Activated T-helper 1 cell treated with Interleukin-2 at 50 U/mL for 16 hours (primary cell): ENCODE measurements around the gene WDR54.
A peak's percentile ranks its signal among the peaks of the same experiment; 100 is the strongest.
"Not testable (repeated sequence)": the region's sequence is repeated elsewhere in the genome, so short reads cannot be mapped to it uniquely, and the experiment has no call there.

ENCODE experiments used
- DNase-seq: peaks from one replicate; pipeline ENCODE4 v3.0.0-alpha.2; 2020; ENCODE audit warnings: low read depth

WDR54 gene

DNA sequence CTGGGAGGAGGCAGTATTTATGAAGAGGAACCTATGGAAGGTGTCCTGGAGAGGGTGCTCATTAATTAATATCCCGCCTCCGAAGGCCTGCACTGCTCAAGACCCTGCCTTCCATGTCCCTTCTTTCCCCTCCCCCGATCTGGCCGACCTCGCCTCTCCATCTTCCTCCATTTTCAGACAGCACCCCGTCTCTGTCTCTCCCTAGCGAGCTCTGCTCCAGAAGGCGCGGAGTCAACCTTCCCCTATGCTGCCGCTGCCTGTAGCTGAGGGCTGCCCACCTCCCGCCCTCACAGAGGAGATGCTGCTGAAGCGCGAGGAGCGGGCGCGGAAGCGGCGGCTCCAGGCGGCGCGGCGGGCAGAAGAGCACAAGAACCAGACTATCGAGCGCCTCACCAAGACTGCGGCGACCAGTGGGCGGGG, 35.6 kb downstream of the WDR54 start:
- no peak for DNase-seq

DNA sequence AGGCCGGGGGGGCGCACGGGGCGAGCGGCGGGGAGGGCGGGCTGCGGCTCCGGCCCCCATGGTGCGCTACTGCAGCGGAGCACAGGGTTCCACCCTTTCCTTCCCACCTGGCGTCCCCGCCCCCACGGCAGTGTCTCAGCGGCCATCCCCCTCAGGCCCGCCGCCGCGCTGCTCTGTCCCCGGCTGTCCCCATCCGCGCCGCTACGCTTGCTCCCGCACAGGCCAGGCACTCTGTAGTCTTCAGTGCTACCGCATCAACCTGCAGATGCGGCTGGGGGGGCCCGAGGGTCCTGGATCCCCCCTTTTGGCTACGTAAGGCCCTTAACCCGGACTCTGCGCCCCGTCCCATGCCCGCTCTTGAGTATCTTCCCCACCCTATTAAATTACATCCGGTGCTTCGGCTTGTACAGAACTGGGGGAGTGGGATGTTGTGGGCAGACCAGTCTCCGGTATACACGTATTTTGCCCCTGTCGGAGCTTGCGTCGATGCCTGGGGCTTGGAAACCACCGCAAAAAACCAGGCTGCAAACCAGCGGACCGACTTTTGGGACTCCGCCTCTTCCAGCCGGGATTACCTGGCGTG, 36.1 kb downstream of the WDR54 start:
- peak; percentile 70 for DNase-seq

DNA sequence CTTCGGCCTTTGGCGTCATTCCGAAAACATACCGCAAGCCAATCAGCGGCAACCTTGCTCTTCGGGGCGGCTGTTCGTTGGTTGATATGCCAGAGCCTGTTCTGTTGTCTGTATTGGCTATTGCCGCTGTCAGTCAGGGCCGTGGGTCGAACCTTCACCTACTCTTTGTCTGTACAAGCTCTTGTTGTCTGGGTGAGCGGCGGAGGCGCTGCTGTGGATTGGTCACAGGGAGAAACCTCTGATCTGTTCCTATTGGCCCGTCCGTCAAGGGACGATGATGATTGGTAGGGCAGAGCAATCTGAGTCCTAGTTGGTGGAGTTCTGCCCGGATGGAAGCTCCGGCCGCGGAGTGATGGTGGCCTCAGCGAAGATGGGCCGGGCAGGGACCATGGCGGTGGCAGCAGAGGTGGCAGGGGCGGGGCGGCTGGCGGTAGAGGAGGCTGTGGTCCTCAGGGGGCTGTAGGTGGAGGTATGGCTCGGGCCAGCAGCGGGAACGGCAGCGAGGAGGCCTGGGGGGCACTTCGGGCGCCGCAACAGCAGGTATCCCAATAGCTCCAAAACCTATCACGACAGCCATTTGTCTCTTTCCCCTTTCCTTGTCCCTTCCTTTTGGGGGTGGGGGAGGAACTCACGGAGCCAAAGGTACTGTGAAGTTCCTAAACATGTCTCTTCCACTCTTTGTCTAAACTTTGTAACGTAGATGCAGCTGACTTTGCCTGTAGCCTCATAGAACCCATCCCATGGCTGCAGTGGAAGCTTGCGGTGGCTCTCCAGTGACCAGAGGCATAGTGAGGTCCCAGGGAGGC, 36.8 kb downstream of the WDR54 start, which contains the start of gene WBP1:
Gene WBP1 (plus strand): TSS at position 307 of the 806 bp plus-strand sequence. CDS start 165 bp downstream, at position 472.
- peak; percentile 97 for DNase-seq

DNA sequence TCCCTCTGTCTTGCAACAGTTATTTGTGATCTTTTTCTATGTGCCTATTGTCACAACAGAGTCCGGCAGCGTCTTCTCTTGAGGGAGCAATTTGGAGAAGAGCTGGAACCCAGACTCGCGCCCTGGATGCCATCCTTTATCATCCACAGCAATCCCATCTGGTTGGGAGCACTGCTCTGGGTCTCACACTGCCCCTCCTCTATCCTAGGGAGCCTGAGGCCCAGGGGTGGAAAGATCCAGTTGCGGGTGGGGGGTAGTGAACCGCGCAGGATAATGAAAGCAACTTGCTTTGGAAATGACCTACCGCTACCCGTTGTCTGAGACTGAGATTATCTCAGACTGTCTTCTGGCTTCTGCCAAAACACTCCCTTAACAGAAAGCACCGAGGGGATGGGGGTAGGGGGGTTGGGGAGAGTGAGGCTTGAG, 37.4 kb downstream of the WDR54 start:
- DNase-seq, result no peak

DNA sequence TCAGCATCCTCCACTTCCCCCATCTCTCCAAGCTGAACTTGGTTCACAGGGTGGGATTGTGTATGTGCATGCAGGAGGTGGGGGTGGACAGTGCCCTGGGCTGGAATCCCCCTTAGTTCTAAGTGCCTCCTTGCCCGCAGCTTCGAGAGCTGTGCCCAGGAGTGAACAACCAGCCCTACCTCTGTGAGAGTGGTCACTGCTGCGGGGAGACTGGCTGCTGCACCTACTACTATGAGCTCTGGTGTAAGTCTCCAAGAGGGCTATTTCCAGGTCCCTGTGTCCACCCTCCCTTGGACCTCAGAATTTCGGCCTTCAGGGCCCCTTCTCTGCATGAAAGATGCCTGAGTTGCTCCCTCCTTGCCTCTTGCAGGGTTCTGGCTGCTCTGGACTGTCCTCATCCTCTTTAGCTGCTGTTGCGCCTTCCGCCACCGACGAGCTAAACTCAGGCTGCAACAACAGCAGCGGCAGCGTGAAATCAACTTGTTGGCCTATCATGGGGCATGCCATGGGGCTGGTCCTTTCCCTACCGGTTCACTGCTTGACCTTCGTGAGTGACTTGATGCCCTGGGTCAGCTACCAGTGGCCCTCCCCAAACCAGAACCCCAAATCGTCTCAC, 38.1 kb downstream of the WDR54 start:
- DNase-seq, result not testable (repeated sequence)

DNA sequence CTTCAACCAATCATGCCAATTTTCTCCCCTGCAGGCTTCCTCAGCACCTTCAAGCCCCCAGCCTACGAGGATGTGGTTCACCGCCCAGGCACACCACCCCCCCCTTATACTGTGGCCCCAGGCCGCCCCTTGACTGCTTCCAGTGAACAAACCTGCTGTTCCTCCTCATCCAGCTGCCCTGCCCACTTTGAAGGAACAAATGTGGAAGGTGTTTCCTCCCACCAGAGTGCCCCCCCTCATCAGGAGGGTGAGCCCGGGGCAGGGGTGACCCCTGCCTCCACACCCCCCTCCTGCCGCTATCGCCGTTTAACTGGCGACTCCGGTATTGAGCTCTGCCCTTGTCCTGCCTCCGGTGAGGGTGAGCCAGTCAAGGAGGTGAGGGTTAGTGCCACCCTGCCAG, 38.7 kb downstream of the WDR54 start:
- DNase-seq, result not testable (repeated sequence)

DNA sequence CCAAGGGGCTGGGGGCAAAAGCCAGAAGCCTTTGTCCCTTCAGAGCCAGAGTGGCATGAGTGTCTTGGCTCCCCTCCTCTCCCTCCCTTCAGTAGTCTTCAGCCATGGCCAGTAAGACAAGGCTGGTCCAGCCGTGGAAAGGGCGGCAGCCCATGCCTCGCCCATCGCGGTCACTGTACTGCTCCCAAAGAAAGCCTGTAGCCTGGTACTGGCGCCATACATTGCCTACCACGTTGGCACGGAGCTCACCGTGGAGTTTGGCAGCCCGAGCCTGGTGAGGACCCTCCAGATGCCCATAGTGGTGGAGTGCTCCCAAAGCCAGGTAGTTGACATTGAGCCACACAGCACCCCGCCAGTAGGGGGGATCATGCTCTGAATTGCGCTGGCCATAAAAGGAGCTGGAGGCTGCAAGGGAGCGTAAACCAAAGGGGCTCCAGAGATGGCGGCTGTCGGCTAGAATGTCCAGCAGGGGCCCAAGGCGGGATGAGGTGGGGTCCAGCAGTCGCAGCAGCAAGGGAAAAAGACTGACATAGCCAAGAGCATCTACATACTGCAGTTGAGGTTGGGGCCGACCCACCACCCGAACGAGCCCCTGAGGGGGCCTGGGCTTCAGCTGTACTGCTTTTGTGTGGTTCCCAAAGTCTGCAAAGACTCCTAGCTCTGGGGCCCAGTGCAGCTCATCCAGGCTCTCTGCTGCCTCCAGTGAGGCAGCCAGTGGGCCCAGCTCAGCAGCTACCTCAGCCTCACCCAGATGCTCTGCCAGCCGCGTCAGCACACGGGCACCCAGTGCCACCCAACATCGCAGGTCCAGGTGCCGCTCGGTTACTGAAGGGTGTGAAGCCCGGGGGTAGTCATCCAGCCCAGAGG, 39.9 kb downstream of the WDR54 start:
- DNase-seq, result no peak

DNA sequence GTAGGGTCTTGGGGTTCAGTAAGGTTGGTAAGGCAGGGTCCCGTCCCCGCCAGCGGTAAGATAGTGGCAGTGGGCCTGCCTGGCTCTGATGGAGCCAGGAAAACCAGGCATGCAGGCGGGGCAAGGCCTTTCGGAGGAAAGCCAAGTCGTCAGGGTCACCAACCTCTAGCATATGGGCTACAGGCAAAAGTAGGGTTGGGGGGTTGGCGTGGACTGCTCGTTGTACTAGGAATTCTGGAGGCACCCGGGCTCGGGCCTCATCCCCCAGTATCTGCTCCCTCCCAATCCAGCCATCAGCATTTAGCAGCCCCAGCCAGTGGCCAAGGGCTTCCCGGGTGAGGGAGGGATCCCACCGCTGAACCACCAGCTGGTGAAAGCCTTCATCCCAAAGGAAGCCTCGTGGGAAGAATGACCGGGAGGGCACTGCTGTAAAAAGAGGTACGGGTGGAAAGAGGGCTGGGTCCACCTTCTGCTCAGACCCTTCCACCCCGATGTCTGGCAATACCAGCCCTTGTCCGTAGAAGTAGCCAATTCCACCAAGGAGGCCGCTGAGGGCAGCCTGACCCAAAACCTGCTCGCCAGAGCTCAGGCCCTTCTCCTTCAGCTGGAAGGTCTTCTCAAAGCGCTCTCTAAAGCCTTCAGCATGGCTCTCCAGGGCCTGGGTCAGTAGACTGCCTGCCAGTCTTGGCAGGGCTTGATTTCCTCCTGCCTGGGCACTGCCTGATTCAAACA, 40.7 kb downstream of the WDR54 start:
- DNase-seq, result no peak

DNA sequence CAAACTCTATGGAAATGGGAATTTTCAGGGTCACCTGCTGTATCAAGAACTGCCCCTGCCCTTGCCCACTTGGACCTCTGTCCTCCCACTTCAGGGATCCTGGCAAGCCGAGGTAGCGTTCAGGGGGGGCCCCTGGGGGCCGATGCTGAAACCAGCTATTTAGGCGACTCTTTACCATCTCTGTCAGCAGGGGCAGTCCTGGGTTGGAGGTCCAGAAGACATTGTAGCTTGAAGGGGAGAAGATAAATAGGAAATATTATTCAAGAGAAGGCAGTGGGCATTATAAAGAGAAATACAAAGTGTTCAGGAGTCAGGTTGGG, 41.2 kb downstream of the WDR54 start:
- DNase-seq, result no peak

DNA sequence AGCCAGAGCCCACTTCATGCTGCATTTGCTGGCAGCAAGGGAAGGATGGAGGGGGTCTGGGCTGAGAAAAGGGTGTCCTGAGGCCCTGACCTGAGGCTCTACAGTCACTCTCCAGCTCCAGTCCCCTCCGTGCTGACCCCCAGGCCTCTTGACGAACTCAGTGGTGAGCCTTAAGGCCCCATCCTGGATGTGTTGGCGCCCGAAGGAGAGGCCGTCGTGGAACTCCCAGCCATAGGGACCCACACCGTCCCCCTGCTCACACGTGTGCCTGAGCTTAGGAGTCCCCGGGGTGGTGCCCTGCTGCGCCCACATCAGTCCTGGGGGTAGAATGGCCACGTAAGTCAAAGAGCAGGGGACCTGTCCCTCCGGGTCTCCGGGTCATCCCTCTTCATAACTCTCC, 42.9 kb downstream of the WDR54 start:
- no peak for DNase-seq

DNA sequence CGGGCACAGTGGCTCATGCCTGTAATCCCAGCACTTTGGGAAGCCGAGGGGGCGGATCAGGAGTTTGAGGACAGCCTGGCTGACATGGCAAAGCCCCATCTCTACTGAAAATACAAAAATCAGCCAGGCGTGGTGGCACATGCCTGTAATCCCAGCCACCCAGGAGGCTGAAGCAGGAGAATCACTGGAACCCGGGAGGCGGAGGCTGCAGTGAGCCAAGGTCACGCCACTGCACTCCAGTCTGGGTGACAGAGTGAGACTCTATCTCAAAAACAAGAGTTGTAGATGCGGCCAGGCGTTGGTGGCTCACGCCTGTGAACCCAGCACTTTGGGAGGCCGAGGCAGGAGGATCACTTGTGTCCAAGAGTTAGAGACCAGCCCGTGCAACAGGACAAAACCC, 49.2 kb downstream of the WDR54 start:
- not testable (repeated sequence) for DNase-seq

DNA sequence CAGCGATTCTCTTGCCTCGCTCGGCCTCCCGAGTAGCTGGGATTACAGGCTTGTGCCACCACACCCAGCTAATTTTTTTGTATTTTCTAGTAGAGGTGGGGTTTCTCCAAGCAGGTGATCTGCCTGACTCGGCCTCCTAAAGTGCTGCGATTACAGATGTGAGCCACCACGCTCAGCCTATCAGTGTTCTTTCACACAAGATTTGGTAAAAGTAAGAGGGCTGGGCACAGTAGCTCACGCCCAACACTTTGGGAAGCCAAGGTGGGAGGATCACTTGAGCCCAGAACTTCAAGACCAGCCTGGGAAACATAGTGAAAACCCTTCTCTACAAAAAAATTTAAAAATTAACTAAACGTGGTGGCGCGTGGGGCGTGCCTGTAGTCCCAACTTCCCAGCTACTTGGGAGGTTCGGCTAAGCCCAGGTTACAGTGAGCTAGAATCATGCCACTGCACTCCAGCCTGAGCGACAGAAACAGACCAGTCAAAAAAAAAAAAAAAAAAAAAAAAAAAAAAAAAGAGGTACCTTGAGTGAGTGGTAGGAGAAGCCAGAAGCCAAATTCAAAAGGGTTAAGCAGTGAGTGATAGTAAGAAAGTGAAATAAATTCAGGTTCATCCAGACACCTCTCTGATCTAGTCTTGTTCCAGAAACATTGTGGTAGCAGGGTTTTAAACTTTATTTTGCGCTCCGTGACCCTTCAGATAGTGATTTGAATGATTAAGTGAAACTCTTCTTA, 50.0 kb downstream of the WDR54 start:
- no peak for DNase-seq

DNA sequence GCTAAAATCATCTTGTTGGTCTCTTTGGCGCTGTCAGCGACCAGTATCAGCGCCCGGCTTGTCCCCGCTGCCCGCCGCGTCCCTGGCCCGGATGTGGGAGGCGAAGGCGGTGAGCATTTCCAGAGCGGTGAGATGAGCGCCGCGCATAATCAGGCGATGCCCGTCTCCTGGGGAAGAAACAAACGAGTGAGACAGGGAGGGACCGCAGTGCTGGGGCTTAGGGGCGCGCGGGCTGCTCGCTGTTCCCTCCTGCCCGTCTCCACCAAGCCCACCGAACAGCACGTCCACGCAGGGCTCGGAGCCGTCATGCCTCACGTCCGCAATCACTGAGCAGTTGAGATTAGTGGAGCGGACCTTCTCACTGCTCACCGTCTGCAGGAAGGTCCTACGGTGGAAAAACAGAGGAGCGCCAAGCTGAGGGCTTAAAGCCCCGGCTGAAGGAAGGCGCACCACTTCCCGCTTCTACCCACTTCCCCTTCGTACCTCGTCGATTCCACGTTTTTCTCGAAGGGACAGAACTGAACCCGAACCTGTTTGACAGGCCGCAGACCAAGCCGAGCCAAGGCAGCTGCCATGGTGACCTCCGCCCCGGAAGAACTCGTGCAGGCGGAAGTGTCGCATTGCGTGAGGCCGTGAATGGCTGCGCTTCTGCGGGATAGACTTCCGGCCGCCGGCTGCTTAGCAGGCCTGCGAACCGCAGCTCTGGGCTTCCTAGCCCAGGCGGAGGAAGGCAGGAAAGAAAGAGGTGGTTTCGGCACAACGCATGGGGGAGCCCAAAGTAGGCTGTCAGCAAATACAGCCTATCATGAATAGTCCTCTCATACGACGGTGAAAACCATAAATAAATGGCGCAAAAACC, 50.8 kb downstream of the WDR54 start, which contains the start of gene MRPL53:
Gene MRPL53 (minus strand): TSS at position 595 of the 859 bp plus-strand sequence. CDS start 20 bp downstream, at position 575.
- peak; percentile 93 for DNase-seq

DNA sequence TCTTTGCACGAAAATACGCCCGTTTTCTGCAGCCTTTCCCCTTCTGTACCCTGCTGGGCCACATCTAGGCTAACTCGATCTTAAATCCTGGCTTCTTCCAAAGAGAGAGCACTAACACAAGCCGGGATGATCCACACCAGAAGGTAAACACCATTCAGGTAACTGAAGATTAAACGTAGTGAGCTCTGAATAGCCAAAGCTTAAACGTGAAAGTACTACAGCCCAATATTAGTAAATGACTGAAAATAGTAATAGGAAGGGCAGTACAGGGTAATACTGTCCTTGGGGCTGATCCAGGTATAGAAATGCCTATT, 51.4 kb downstream of the WDR54 start:
- DNase-seq, result no peak

DNA sequence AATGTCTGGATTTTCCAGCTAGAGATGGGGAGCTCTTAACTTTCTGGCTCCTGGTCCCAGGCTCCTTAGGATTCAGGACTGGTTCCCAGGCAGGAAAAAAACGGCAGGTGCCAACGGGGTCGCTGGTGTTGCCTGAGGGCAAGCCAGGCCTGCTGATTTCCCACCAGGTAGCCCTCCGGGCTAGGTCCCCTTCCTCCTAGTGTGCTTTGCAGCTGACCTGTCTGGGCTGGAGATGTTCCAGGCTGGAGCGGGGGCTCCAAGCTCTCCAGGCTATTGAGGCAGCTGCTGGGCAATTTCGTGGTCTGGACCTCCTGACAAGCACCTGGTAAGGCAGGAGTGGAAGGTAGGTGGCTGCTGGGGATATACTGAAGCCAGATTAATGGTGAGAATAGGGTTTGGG, 53.0 kb downstream of the WDR54 start:
- no peak for DNase-seq

DNA sequence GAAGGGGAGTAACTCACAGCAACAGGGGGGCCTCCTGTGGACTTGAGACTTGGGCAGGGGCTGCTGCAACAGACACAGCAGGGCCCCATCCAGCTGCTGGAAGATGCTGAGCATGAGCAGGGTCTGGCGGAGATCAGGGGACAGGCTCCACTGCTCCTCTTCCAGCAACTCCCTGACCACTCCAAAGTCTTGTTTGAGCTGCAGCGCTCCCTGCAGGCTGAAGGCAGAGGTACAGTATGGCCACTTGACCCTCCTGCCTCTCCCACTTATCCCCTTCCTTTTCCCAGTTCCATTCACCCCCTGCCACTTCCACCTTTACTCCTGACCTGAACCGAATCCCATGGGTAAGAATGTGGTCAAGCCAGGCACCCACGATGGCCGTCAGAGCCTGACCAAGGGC, 53.4 kb downstream of the WDR54 start:
- DNase-seq, result no peak
